A673 (cell line): ENCODE measurements around the gene IFT122.

Experiments used
- CTCF ChIP-seq: fragments of 300-800, 200-600 bp; sonication (generic); conservative IDR thresholded peaks from 2 replicates; pipeline ENCODE4 v1.5.1; 2017; ENCODE audit warnings: low read depth, mild to moderate bottlenecking, antibody characterized with exemption, low read length, moderate library complexity, mixed read lengths
- EZH2 ChIP-seq: fragments of 200-600 bp; sonication (generic); IDR thresholded peaks from 2 replicates; pipeline ENCODE4 v1.6.1; 2017; ENCODE audit warnings: borderline replicate concordance, low read depth, mild to moderate bottlenecking, mixed read lengths, antibody characterized with exemption, low read length; ENCODE audit not compliant: poor library complexity, severe bottlenecking

- no peak for TF ChIP-seq CTCF
- TF ChIP-seq EZH2: no peak
Measured at GRCh38 chr3:129524081-129524480, 84.1 kb downstream of the IFT122 start.
